ENCODE data around the gene PITPNC1. TPM values are rescaled to one million over a fixed set of nuclear protein-coding genes. Genes with fewer than 3 reads are reported as not detected.

PITPNC1 gene
- total RNA-seq, 1 experiment from 2014 or later: 20.8 TPM

GRCh38 chr17:67588326-67588725, 211.2 kb downstream of the PITPNC1 start:
- Histone ChIP-seq H3K27ac (ENCODE audit: low read length) (no peak overlapping the region), H3K4me1 (ENCODE audit: control insufficient read depth, insufficient read depth, low read length) (no peaks in the 10 kb centered on the region), H3K27me3 (ENCODE audit: control insufficient read depth, insufficient read depth, low read length) (no peaks in the 10 kb centered on the region), H3K9me3 (ENCODE audit: control insufficient read depth, insufficient read depth, low read depth, low read length) (no peaks in the 10 kb centered on the region), H3K36me3 (ENCODE audit: control insufficient read depth, insufficient read depth, low read length) (no peaks in the 10 kb centered on the region), H3K4me3 (ENCODE audit: low read depth in 2 of 2, low read length in 2 of 2) (no peak overlapping the region)
- in situ Hi-C loops (cut with HindIII; ENCODE audit: low pct_unique_long_range_greater_than_20kb, low sequenced_read_pairs): no loop called here
- no peak for ATAC-seq
- intact Hi-C loops (cut with micrococcal nuclease; ENCODE audit: unreplicated experiment): no loop called here
- TF ChIP-seq REST (IDR thresholded peaks at IDR 0.05; ENCODE audit: insufficient read depth in 1 of 2, low read depth in 2 of 2, low read length in 1 of 2) (no peak), TCF7L2 (IDR thresholded peaks at IDR 0.05; ENCODE audit: low read depth, low read length) (no peak), POLR2AphosphoS5 (IDR thresholded peaks at IDR 0.05; ENCODE audit: low read depth, low read length) (no peak), CTCF (IDR thresholded peaks at IDR 0.05) (no peak), SIN3A (IDR thresholded peaks at IDR 0.05; ENCODE audit: borderline replicate concordance, insufficient read depth, low read depth, low read length) (no peak)
- ChIA-PET POLR2A (no interaction called here), CTCF (no interaction called here)
- no TSS peak for BruUV-seq (replicated peaks)
- DNase-seq (ENCODE audit: low read depth, low spot score): no peak

GRCh38 chr17:67594115-67594880, 217.2 kb downstream of the PITPNC1 start:
- TF ChIP-seq REST (IDR thresholded peaks at IDR 0.05; ENCODE audit: insufficient read depth in 1 of 2, low read depth in 2 of 2, low read length in 1 of 2) (no peak), SIN3A (IDR thresholded peaks at IDR 0.05; ENCODE audit: borderline replicate concordance, insufficient read depth, low read depth, low read length) (no peak), POLR2AphosphoS5 (IDR thresholded peaks at IDR 0.05; ENCODE audit: low read depth, low read length) (no peak), TCF7L2 (IDR thresholded peaks at IDR 0.05; ENCODE audit: low read depth, low read length) (no peak), CTCF (IDR thresholded peaks at IDR 0.05) (no peak)
- ChIA-PET CTCF (no interaction called here), POLR2A (no interaction called here)
- no peak overlapping the region for H3K27ac ChIP-seq (ENCODE audit: low read length)
- ATAC-seq (no peak), DNase-seq (ENCODE audit: low read depth, low spot score) (no peak)
- no peaks in the 10 kb centered on the region for H3K36me3 ChIP-seq (ENCODE audit: control insufficient read depth, insufficient read depth, low read length)
- H3K4me3 ChIP-seq (ENCODE audit: low read depth in 2 of 2, low read length in 2 of 2): no peak overlapping the region
- in situ Hi-C loops (cut with HindIII; ENCODE audit: low pct_unique_long_range_greater_than_20kb, low sequenced_read_pairs): no loop called here
- H3K4me1 ChIP-seq (ENCODE audit: control insufficient read depth, insufficient read depth, low read length): no peaks in the 10 kb centered on the region
- BruUV-seq (replicated peaks): no TSS peak
- no peaks in the 10 kb centered on the region for H3K27me3 ChIP-seq (ENCODE audit: control insufficient read depth, insufficient read depth, low read length)
- no peaks in the 10 kb centered on the region for H3K9me3 ChIP-seq (ENCODE audit: control insufficient read depth, insufficient read depth, low read depth, low read length)
- intact Hi-C loops (cut with micrococcal nuclease; ENCODE audit: unreplicated experiment): no loop called here

Data from Panc1 (cell line).